Stimulated activated naive CD8-positive, alpha-beta T cell treated with anti-CD3 and anti-CD28 coated beads, Interleukin-15, amount 100 ng/mL, for 72 hours (primary cell): ENCODE results near the gene FAM174C.
"Not testable (repeated sequence)": the region's sequence is repeated elsewhere in the genome, so short reads cannot be mapped to it uniquely, and the experiment has no call there.

Experiments
- ATAC-seq: fragments of 150-1000 bp; cut with Tn5 transposase; 2 replicates; pipeline ENCODE4 v1.10.0; 2021; ENCODE audit warnings: mild to moderate bottlenecking, moderate library complexity
- DNase-seq, 2 donors: peaks; one replicate each; pipeline ENCODE4 v3.0.0; 2021 to 2022
- H3K27ac Mint-ChIP-seq, 2 donors: one replicate each; pipeline ENCODE4 v1.8.0; 2022; ENCODE audit warnings: mild to moderate bottlenecking in 2 of 2, mixed read lengths in 2 of 2, moderate library complexity in 2 of 2
- H3K27me3 Mint-ChIP-seq: one replicate; pipeline ENCODE4 v1.8.0; 2022; ENCODE audit warnings: mixed read lengths
- H3K4me1 Mint-ChIP-seq: one replicate; pipeline ENCODE4 v1.8.0; 2022; ENCODE audit warnings: mild to moderate bottlenecking, mixed read lengths
- H3K4me3 Mint-ChIP-seq, 2 donors: one replicate each; pipeline ENCODE4 v1.8.0; 2022; ENCODE audit warnings: mild to moderate bottlenecking in 2 of 2, mixed read lengths in 2 of 2, moderate library complexity in 1 of 2
- H3K9me3 Mint-ChIP-seq, 2 donors: one replicate each; pipeline ENCODE4 v1.8.0; 2022; ENCODE audit warnings: mixed read lengths in 2 of 2

The FAM174C gene

DNA sequence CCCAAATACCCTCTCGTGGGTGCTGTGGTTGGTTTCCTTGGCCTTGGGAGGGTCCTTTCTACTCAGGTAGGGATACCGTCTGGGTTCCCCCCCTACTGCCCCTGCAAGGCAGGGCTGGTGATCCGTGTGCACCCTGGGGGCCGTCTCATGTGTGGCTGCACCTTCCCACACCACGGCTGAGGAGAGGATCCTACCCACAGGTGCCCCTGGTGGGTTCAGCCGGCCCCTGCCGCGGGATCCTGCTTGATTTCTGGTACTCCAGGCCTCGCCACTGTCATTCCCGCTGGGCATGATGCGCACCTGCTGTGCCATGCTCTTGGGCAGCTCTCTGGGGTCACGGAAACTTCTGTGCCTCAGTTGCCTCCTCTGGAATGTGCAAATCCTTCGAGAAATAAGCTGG, 41.1 kb downstream of the FAM174C start:
- ATAC-seq (no peak), DNase-seq (no peak)
- no peaks in the 10 kb centered on the region for H3K9me3 Mint-ChIP-seq
- H3K4me3 Mint-ChIP-seq = no peak overlapping the region
- no peak overlapping the region for H3K27ac Mint-ChIP-seq
- H3K27me3 Mint-ChIP-seq = peaks cover 51% of the 10 kb centered on the region
- no peaks in the 10 kb centered on the region for H3K4me1 Mint-ChIP-seq

DNA sequence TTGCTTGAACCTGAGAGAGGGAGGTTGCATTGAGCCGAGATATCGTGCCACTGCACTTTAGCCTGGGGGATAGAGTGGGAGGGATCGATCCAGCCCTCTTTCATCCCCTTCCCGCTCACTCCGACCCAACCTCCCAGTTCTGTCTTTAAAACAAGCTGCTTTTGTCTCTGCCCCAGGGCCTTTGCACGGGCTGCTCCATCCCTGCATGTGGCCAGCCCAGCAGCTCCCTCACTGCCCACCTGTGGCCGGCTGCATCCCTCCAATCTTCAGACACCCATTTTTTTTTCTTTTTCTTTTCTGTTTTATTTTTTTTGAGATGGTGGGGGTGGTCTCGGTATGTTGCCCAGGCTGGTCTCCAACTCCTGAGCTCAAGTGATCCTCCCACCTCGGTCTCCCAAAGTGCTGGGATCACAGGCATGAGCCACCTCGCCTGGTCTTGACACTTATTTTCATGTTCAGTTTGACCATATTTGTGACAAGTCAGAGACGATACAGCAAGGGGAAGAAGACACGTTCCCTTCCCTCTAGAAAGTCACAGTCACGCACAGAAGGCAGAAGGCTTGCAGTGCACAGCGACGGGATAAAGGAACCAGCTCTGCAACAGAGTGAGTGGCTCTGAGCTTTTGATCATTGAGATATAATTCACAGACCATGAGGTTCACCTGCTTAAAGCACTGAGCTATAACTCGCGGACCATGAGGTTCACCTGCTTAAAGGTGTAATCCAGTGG, 42.1 kb downstream of the FAM174C start:
- Mint-ChIP-seq H3K27ac (no peak overlapping the region), H3K9me3 (no peaks in the 10 kb centered on the region), H3K4me3 (no peak overlapping the region), H3K27me3 (peaks cover 61% of the 10 kb centered on the region), H3K4me1 (no peaks in the 10 kb centered on the region)
- no peak for DNase-seq
- ATAC-seq = no peak

DNA sequence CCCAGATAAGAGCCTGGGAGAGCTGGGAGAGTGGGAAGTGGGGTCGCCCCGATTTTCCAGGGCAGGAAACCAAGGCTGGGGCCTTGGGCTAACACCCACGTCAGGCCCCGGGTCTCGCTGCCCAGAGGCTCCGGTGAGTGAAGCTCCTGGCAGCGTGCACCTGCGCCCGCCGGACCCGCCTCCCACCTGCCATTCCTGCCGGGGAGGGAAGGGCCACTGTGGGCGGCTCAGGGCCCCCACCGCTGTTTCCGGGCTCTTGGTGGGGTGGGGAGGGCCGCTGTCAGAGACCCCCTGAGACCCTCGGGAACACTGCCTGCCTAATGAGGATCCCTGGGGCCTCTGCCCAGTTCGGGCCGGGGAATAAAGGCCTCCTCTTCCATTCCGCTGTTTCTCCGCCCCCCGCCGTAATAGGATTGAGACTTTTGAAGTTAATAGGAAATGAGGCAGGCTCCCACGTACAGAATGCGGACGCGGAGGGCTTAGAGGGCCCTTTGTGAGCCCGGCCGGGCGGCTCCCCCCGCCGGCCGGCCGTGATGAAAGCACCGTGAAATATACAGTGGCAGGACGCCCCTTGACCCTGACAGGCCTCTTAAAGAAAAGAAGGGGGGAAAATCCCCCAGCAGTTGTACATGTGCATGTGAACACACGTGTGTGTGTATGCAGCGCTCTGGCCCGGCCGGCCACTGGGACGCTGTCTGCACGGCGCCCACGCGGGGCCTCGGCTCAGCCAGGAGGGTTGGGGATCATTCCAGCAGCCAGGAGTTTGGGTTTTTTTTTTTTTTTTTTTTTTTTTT, 43.5 kb downstream of the FAM174C start:
- H3K27me3 Mint-ChIP-seq = peaks cover 75% of the 10 kb centered on the region
- H3K4me3 Mint-ChIP-seq = no peak overlapping the region
- DNase-seq (no peak), ATAC-seq (no peak)
- no peaks in the 10 kb centered on the region for H3K9me3 Mint-ChIP-seq
- H3K27ac Mint-ChIP-seq = no peak overlapping the region
- H3K4me1 Mint-ChIP-seq = no peaks in the 10 kb centered on the region

DNA sequence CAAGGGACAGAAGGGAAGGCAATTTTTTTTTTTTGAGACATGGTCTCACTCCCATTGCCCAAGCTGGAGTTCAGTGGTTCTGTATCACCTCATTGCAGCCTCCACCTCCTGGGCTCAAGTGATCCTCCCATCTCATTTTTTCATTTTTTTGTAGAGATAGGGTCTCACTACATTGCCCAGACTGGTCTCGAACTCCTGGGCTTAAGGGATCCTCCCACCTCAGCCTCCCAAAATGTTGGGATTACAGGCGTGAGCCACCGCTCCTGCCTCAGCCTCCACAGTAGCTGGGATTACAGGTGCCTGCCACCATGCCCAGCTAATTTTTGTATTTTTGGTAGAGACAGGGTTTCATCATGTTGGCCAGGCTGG, 44.9 kb downstream of the FAM174C start:
- peaks cover 10% of the 10 kb centered on the region for H3K4me1 Mint-ChIP-seq
- not testable (repeated sequence) for H3K27ac Mint-ChIP-seq, ATAC-seq, H3K9me3 Mint-ChIP-seq, DNase-seq, H3K4me3 Mint-ChIP-seq
- peaks cover 87% of the 10 kb centered on the region for H3K27me3 Mint-ChIP-seq

DNA sequence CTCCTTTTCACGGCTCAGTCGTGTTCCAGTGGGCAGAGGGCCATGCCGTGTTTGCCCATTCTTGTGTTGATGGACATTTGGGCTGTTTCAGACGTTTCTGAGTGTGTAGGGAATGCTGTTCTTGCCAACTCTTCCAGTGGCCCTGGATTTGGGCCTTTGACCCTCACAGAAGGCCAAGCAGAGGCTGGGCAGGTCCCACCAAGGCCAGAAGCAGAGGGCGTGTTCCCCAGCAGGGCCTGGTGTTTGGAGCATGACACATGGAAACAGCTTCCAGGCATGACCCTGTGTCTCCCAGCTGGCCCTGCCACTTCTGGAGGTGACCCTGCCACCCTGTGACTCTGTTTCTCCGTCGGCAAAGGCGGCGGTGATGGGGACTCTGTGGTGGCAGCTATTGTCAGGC, 46.2 kb downstream of the FAM174C start:
- Mint-ChIP-seq H3K27ac (no peak overlapping the region), H3K4me3 (no peak overlapping the region), H3K27me3 (peaks cover 80% of the 10 kb centered on the region), H3K9me3 (no peaks in the 10 kb centered on the region), H3K4me1 (peaks cover 14% of the 10 kb centered on the region)
- ATAC-seq (no peak), DNase-seq (no peak)

DNA sequence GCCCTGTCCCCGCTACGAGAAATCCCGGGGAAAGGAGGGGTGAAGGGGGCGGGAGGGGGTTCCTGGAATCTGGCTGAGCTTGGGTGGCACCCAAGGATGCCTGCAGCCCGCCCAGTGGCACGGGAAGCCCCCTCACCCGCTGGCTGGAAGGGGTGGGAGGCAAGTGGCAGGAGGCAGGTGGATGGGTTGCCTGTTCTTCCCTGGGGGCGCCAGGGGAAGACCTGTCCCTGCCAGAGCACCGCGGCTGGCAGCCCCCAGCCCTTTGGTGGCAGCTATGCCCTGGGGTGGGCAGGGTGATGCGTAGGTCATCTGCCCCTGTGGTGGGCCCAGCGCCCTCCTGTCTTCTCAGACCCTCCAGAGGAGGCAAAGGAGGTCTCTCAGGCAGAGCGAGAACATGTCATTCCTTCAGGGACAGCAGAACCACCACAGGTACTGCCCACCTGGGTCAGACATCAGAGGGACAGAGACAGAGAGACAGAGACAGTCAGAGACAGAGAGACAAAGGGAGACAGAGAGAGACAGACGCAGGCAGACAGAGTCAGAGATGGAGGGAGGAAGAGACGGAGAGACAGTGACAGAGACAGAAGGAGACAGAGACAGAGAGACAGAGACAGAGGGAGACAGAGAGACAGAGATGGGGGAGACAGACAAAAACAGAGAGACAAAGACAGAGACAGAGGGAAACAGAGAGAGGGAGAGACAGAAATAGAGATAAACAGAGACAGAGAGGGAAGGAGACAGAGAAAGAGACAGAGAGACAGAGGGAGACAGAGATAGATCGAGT, 47.1 kb downstream of the FAM174C start:
- no peak for ATAC-seq
- Mint-ChIP-seq H3K9me3 (no peaks in the 10 kb centered on the region), H3K4me3 (no peak overlapping the region), H3K27me3 (peaks cover 72% of the 10 kb centered on the region), H3K4me1 (peaks cover 14% of the 10 kb centered on the region), H3K27ac (peak overlapping the region in 1 of 2 donors; percentile 51)
- DNase-seq = no peak

DNA sequence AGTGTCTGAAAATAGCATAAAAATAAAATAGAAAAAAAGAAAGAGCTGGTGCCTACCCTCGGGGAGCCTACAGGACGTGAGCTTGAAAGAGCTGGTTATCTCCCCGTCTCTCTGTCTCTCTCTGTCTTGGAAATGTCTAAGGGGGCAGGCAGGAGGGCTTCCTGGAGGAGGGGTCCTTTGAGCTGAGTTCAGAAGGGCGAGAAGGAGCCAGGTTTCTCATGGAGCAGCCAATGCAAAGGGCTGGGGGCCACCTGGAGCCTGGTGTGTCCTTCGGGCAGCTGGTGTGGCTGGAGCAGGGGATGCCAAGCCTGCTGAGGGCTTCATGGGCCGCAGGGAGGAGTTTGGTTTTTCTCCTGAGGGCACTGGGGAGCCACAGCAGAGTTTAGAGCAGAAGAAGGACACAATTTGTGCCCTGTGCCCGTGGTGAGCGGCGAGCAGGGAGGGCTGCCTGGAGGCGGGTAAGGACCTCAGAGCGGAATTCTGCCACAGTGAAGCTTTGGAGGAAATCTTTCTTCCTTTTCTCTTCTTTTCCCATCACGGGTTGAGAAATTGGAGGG, 49.0 kb downstream of the FAM174C start:
- DNase-seq = no peak
- Mint-ChIP-seq H3K9me3 (no peaks in the 10 kb centered on the region), H3K27ac (peak overlapping the region; percentile 7 to 15), H3K4me3 (peak overlapping the region; percentile 51 to 71), H3K4me1 (peaks cover 14% of the 10 kb centered on the region), H3K27me3 (peaks cover 62% of the 10 kb centered on the region)
- ATAC-seq = no peak

DNA sequence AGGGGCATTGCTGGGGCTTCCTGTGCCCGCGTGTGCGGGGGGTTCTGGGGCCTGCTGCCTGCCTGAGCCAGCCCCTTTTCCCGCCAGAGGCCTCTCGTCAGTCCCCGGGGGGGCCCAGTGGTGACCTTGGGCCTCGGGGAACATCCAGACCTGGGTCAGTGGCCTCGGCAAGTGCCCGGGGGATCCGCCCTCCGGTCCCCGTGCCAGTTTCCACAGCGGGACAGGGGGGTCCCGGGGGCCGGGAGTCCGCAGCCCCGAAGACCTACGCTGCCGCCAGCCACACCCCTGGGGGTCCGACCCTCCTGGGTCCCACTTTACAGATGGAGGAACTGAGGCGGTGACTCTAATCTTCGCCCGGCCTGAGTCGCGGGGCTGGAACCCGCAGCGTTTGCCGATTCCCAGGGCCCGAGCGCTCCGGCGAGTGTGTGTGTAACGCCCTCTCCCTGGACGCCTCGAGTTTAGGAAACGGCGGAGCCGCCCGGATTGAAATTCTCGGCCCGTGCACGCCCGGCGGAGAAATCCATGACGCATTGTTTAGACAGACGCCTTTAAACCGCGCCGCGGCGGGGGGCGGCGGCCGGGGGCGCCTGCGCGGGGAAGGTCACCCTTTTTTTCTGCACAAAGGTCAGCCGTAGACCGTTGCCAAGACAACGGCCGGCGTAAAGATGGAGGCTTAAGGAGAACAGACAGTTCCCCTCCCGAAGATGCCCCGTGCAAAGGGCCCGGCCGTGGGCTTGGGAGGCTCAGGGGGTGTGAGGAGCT, 49.7 kb downstream of the FAM174C start:
- Mint-ChIP-seq H3K27ac (peak overlapping the region in 1 of 2 donors; percentile 76), H3K4me3 (peak overlapping the region; percentile 63 to 82), H3K9me3 (no peaks in the 10 kb centered on the region), H3K27me3 (peaks cover 61% of the 10 kb centered on the region), H3K4me1 (peaks cover 14% of the 10 kb centered on the region)
- DNase-seq (peak; percentile 30 to 40), ATAC-seq (peak; percentile 83)

DNA sequence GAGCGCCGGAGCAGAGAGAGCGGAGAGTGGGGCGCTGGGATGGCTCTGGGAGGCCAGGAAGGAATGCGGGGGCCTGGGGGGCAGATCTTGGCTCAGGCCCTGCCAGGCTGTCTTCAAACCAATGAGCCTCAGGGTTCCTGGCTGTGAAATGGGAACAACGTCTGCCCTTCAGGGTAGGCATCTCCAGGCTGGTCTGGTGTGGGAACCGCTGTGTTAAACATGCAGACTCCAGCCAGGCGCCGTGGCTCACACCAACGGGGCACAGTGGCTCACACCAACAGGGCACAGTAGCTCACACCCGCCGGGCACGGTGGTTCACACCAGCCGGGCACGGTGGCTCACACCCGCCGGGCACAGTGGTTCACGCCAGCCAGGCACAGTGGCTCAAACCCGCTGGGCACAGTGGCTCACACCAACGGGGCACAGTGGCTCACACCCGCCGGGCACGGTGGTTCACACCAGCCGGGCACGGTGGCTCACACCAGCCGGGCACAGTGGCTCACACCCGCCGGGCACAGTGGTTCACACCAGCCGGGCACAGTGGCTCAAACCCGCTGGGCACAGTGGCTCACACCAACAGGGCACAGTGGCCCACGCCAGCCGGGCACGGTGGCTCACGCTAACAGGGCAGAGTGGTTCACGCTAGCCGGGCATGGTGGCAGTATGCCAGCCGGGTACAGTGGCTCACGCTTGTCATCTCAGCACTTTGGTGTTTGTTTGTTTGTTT, 50.4 kb downstream of the FAM174C start:
- DNase-seq (no peak), ATAC-seq (no peak)
- peaks cover 65% of the 10 kb centered on the region for H3K27me3 Mint-ChIP-seq
- no peak overlapping the region for H3K27ac Mint-ChIP-seq
- H3K4me1 Mint-ChIP-seq = peaks cover 14% of the 10 kb centered on the region
- no peaks in the 10 kb centered on the region for H3K9me3 Mint-ChIP-seq
- H3K4me3 Mint-ChIP-seq = peak overlapping the region; percentile 63 to 82

DNA sequence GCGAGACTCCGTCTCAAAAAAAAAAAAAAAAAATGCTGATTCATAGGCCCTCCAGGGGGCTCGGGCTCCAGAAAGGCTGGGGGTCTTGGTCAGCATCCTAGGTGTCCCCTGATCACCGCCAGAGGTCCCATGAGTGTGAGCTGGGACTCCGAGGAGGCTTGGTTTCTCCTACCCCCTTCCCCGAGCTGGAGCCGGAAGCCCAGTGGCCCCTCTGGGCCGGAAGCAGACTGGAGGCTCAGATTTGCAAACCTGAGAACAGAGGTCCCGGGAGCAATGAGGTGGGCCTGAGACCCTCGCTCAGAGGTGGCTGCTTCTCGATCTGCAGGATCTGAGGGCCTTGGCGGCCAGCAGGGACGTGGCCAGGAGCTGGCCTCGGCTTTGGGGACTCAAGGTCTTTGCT, 51.8 kb downstream of the FAM174C start:
- no peaks in the 10 kb centered on the region for H3K9me3 Mint-ChIP-seq

More for the DNA sequence above, 51.8 kb downstream of the FAM174C start:
- no peak for DNase-seq
- H3K27ac Mint-ChIP-seq = no peak overlapping the region
- peaks cover 14% of the 10 kb centered on the region for H3K4me1 Mint-ChIP-seq
- H3K27me3 Mint-ChIP-seq = peaks cover 60% of the 10 kb centered on the region
- H3K4me3 Mint-ChIP-seq = no peak overlapping the region
- ATAC-seq = no peak
